Right lobe of liver (tissue), 6 donors: ENCODE data around the gene ECM2. TPM values are rescaled to one million over a fixed set of nuclear protein-coding genes. Genes with fewer than 3 reads are reported as not detected.
A peak's percentile ranks its signal among the peaks of the same experiment; 100 is the strongest.
"Not testable (repeated sequence)": the region's sequence is repeated elsewhere in the genome, so short reads cannot be mapped to it uniquely, and the experiment has no call there.

ENCODE experiments used
- ATAC-seq, 4 donors: fragments of 200-7000 bp; cut with Tn5 transposase; one replicate each; pipeline ENCODE4 v1.9.1; 2020; ENCODE audit warnings: mild to moderate bottlenecking in 4 of 4, moderate library complexity in 4 of 4
- DNase-seq, 3 donors: peaks; one replicate each; pipeline ENCODE4 v3.0.0-alpha.2; 2020
- H3K27ac ChIP-seq, 3 donors: fragments of 200-600 bp; one replicate each; pipeline ENCODE4 v1.8.0; 2022
- H3K27me3 ChIP-seq, 2 donors: fragments of 200-600 bp; one replicate each; pipeline ENCODE4 v1.8.0; 2022
- H3K36me3 ChIP-seq, 4 donors: fragments of 200-600 bp; sonication (generic) in 1 of 4; one replicate each; pipeline versions ENCODE4 v1.5.1 to v1.8.0; 2017 to 2022; ENCODE audit warnings: control low read depth in 1 of 4
- H3K4me1 ChIP-seq, 4 donors: fragments of 200-600 bp; sonication (generic) in 1 of 4; one replicate each; pipeline versions ENCODE4 v1.5.1 to v1.8.0; 2017 to 2022; ENCODE audit warnings: control low read depth in 1 of 4
- H3K4me3 ChIP-seq, 3 donors: fragments of 200-600 bp; one replicate each; pipeline ENCODE4 v1.8.0; 2022
- H3K9me3 ChIP-seq, 4 donors: fragments of 200-600 bp; sonication (generic) in 1 of 4; one replicate each; pipeline versions ENCODE4 v1.5.1 to v1.8.0; 2017 to 2022; ENCODE audit warnings: control low read depth in 1 of 4
- CTCF ChIP-seq, 4 donors: fragments of 200-600 bp in 3 of 4; fragments of 450-650 bp in 1 of 4; IDR thresholded peaks; one replicate each; pipeline versions ENCODE4 v1.5.1 to v1.8.0; 2016 to 2022; ENCODE audit warnings: antibody characterized with exemption in 4 of 4, mild to moderate bottlenecking in 2 of 4
- POLR2A ChIP-seq: fragments of 450-650 bp; IDR thresholded peaks from one replicate; pipeline ENCODE4 v1.6.1; 2017; ENCODE audit warnings: antibody characterized with exemption, mild to moderate bottlenecking
- WGBS: methylation state at CpG from one replicate; pipeline ENCODE4 v1.1.6; 2018; ENCODE audit warnings: low coverage, low lambda C conversion rate; ENCODE audit not compliant: insufficient coverage; ENCODE audit errors: missing lambda C conversion rate; 5-methylcytosine and 5-hydroxymethylcytosine counted together
- intact Hi-C, 2 donors: fragments of 100-400 bp; cut with DNase I; formaldehyde crosslinking; loops; one replicate each; pipeline versions ENCODE4 v1.11.2 to v1.14.1; 2022
- long read RNA-seq: library from polyadenylated mRNA; unstranded; transcript quantifications from one replicate; pipeline ENCODE4 v2.0.0, GENCODE V29; 2019
- total RNA-seq, 6 experiments: library from RNA; depleted of rRNA in 2 of 6; stranded (reverse); fragments of >200 nt in 2 of 6; fragmentation: NEBNext Ultra II Directional in 3 of 6; extraction: Animal tissue kit (Norgen Biotek cat#: 25700) in 3 of 6; gene quantifications; one replicate each; pipeline versions ENCODE4 v1.1.0 to v1.2.4, GENCODE V29; 2016 to 2023
- donor health status: DM: no; HTN: yes; CAD: no.
- donor health status: DM: no; HTN: no; CAD: no.
- donor health status: DM: no; HTN: no; CAD: no.
- donor health status: DM: no; HTN: yes; CAD: no.
- donor health status: DM: no; HTN: yes; CAD: no.

ECM2 gene
- total RNA-seq: 10 to 100 TPM; 19.0 to 27.1 (median 22.4) TPM
- long read RNA-seq, partial matches to known transcripts: 1 of 4 reads
- long read RNA-seq, other reads (novel, unspliced or antisense): 2 of 4 reads

GRCh38 chr9:92535940-92536850, at the start of gene ECM2:
Gene ECM2 (minus strand): TSS chr9:92535990. CDS start chr9:92522866, 13,124 bp downstream.
- Histone ChIP-seq H3K36me3 (no peaks in the 10 kb centered on the region), H3K4me1 (peaks cover 0 to 32% (median 3%) of the 10 kb centered on the region in 4 donors), H3K9me3 (no peaks in the 10 kb centered on the region), H3K27ac (peak within 1 kb of the TSS; percentile 53 to 88 (median 84)), H3K27me3 (no peaks in the 10 kb centered on the region), H3K4me3 (peak within 1 kb of the TSS; percentile 4 to 36 (median 32))
- TF ChIP-seq POLR2A (no peak), CTCF (IDR thresholded peaks at IDR 0.05) (no peak)
- peak in 1 of 3 donors; percentile 56 for DNase-seq
- intact Hi-C loops: no loop called here
- ATAC-seq: peak; percentile 54 to 75 (median 68)
- 27% methylated on average over 7 of the region's 7 CpGs for WGBS

- H3K36me3 ChIP-seq: no peaks in the 10 kb centered on the region
- DNase-seq (no peak), ATAC-seq (no peak)
- intact Hi-C loops: no loop called here
- no peak for TF ChIP-seq CTCF (IDR thresholded peaks at IDR 0.05)
- no peak for TF ChIP-seq POLR2A
- 59% methylated on average over 1 of the region's 1 CpG for WGBS
- no peak overlapping the region for H3K4me3 ChIP-seq
- H3K4me1 ChIP-seq: no peaks in the 10 kb centered on the region
- no peak overlapping the region for H3K27ac ChIP-seq
- H3K9me3 ChIP-seq: no peaks in the 10 kb centered on the region
- no peaks in the 10 kb centered on the region for H3K27me3 ChIP-seq
These were observed 40.4 kb upstream of the ECM2 start for GRCh38 chr9:92576175-92576574.

GRCh38 chr9:92573612-92574011, 37.8 kb upstream of the ECM2 start:
- WGBS: no CpG with 5 or more reads among the region's 14 CpGs
- ATAC-seq, intact Hi-C loops, H3K4me1 ChIP-seq, H3K27me3 ChIP-seq, H3K4me3 ChIP-seq, H3K9me3 ChIP-seq, H3K27ac ChIP-seq, DNase-seq, H3K36me3 ChIP-seq: not testable (repeated sequence)

- H3K4me1 ChIP-seq, H3K27ac ChIP-seq, H3K4me3 ChIP-seq, H3K36me3 ChIP-seq, DNase-seq, intact Hi-C loops, H3K27me3 ChIP-seq, H3K9me3 ChIP-seq, ATAC-seq: not testable (repeated sequence)
- 86% methylated on average over 2 of the region's 2 CpGs for WGBS
These were observed 36.1 kb upstream of the ECM2 start for GRCh38 chr9:92571871-92572270.

GRCh38 chr9:92564982-92565381, 29.2 kb upstream of the ECM2 start:
- no peaks in the 10 kb centered on the region for H3K9me3 ChIP-seq
- H3K27me3 ChIP-seq: no peaks in the 10 kb centered on the region
- no peaks in the 10 kb centered on the region for H3K4me1 ChIP-seq
- no peak overlapping the region for H3K4me3 ChIP-seq
- TF ChIP-seq CTCF (IDR thresholded peaks at IDR 0.05) (no peak), POLR2A (no peak)
- no peaks in the 10 kb centered on the region for H3K36me3 ChIP-seq
- intact Hi-C loops: no loop called here
- no peak for DNase-seq
- WGBS: 80% methylated on average over 1 of the region's 2 CpGs
- ATAC-seq: no peak
- H3K27ac ChIP-seq: no peak overlapping the region
